ENCODE results near the gene PNPLA2.

Gene PNPLA2

GRCh38 chr11:816433-816779 lies 2.3 kb upstream of the PNPLA2 start:
- no peak for DNase-seq (ENCODE audit: low spot score)

GRCh38 chr11:819129-819931 lies 616 bp downstream of the PNPLA2 start:
- DNase-seq (ENCODE audit: low spot score): peak; percentile 94

GRCh38 chr11:819943-820649 lies 1.4 kb downstream of the PNPLA2 start:
- peak; percentile 81 for DNase-seq (ENCODE audit: low spot score)

- DNase-seq (ENCODE audit: low spot score): no peak
Measured at GRCh38 chr11:820655-821511, 2.2 kb downstream of the PNPLA2 start.

- no peak for DNase-seq (ENCODE audit: low spot score)
Measured at GRCh38 chr11:821512-822371, 3.0 kb downstream of the PNPLA2 start.

GRCh38 chr11:823441-824291 lies 5.0 kb downstream of the PNPLA2 start:
- DNase-seq (ENCODE audit: low spot score): no peak

- DNase-seq (ENCODE audit: low spot score): no peak
Measured at GRCh38 chr11:824292-824880, 5.7 kb downstream of the PNPLA2 start.

GRCh38 chr11:824942-825341 lies 6.2 kb downstream of the PNPLA2 start:
- DNase-seq (ENCODE audit: low spot score): no peak

- DNase-seq (ENCODE audit: low spot score): no peak
Measured at GRCh38 chr11:825366-826226, 6.9 kb downstream of the PNPLA2 start.

GRCh38 chr11:826227-826621 lies 7.5 kb downstream of the PNPLA2 start:
- DNase-seq (ENCODE audit: low spot score): no peak

- DNase-seq (ENCODE audit: low spot score): no peak
Measured at GRCh38 chr11:826836-827145, 8.1 kb downstream of the PNPLA2 start.

GRCh38 chr11:827146-827896 lies 8.6 kb downstream of the PNPLA2 start:
- DNase-seq (ENCODE audit: low spot score): no peak

GRCh38 chr11:827897-828192 lies 9.1 kb downstream of the PNPLA2 start, which contains the start of gene CRACR2B:
Gene CRACR2B (plus strand): TSS chr11:827919. CDS start chr11:828608, 689 bp downstream.
- no peak for DNase-seq (ENCODE audit: low spot score)

- DNase-seq (ENCODE audit: low spot score): no peak
Measured at GRCh38 chr11:828506-829175, 9.9 kb downstream of the PNPLA2 start.

GRCh38 chr11:829176-829846 lies 10.6 kb downstream of the PNPLA2 start:
- DNase-seq (ENCODE audit: low spot score): no peak

GRCh38 chr11:829847-830294 lies 11.2 kb downstream of the PNPLA2 start:
- DNase-seq (ENCODE audit: low spot score): no peak

GRCh38 chr11:830295-831117 lies 11.8 kb downstream of the PNPLA2 start:
- DNase-seq (ENCODE audit: low spot score): peak; percentile 83
